Activated T-cell treated with anti-CD3 and anti-CD28 coated beads, Interleukin-2, amount 50 U/mL, for 1 hour (primary cell): ENCODE data around the gene ARL2BP.
"Not testable (repeated sequence)": the region's sequence is repeated elsewhere in the genome, so short reads cannot be mapped to it uniquely, and the experiment has no call there.

Source experiments
- DNase-seq: peaks from one replicate; pipeline ENCODE4 v3.0.0-alpha.2; 2020

ARL2BP gene

GRCh38 chr16:57244767-57245471, at the start of gene ARL2BP:
TSS of gene ARL2BP (plus strand) at chr16:57245259. CDS start at chr16:57245368, 109 bp downstream.
- peak; percentile 97 for DNase-seq

GRCh38 chr16:57196286-57196685, 48.8 kb upstream of the ARL2BP start:
- DNase-seq, result no peak

- DNase-seq, result no peak
Observed at GRCh38 chr16:57196753-57197152, 48.3 kb upstream of the ARL2BP start.

- DNase-seq, result not testable (repeated sequence)
Observed at GRCh38 chr16:57200321-57200720, 44.7 kb upstream of the ARL2BP start.

- DNase-seq, result not testable (repeated sequence)
Observed at GRCh38 chr16:57200926-57201325, 44.1 kb upstream of the ARL2BP start.

DNA sequence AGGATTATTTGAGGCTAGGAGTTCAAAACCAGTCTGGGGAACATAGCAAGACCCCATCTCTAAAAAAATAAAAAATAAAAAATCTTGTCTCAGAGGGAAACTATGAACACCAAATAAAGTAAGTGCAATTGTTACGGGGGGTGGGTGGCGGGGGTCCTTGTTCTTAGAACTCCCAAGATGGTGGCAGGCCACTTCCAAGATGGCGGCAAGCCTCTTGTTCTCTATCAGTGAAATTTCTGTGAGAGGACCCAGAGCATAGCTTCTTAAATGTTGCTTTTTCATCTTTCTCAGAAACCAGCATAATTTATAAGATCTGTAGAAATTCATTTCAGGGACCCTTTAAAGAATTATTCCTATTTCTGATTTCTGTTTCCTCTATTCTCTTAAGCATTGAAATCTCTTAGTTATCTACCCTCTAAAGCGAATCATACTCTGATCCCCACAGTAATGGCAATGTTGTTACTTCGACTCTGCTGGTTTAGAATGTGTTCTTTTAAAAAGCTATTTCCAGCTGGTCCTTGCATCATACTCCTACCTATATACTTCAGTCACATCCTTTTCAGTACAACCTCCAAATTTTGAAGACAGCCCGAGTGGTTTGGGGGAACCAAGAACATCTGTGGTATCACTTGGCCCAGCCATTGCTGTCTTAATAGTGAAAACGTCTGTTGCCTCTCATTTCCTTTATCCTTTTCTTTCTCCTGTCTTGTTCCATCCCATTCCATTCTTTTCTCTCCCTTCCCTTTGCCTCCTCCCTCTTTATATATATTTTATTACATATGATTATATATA, 42.8 kb upstream of the ARL2BP start:
- DNase-seq, result no peak

- no peak for DNase-seq
Observed at GRCh38 chr16:57203451-57203850, 41.6 kb upstream of the ARL2BP start.

GRCh38 chr16:57204675-57205074, 40.4 kb upstream of the ARL2BP start:
- DNase-seq, result no peak

- DNase-seq, result no peak
Observed at GRCh38 chr16:57208926-57209325, 36.1 kb upstream of the ARL2BP start.

DNA sequence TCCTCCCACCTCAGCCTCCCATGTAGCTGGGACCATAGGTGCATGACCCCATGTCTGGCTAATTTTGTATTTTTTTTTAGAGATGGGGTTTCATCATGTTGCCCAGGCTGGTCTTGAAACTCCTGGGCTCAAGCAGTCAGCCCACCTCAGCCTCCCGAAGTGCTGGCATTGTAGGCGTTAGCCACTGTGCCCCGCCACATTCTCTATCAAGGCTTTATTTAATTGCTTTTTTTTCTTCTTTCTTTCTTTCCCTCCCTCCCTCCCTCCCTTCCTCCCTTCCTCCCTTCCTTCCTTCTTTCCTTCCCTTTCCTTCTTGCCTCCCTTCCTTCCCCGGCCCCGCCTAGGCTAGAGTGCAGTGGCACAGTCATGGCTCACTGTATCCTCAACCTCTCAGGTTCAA, 35.3 kb upstream of the ARL2BP start:
- DNase-seq, result no peak

GRCh38 chr16:57213462-57213861, 31.6 kb upstream of the ARL2BP start:
- no peak for DNase-seq

GRCh38 chr16:57216968-57217367, 28.1 kb upstream of the ARL2BP start:
- DNase-seq, result no peak

DNA sequence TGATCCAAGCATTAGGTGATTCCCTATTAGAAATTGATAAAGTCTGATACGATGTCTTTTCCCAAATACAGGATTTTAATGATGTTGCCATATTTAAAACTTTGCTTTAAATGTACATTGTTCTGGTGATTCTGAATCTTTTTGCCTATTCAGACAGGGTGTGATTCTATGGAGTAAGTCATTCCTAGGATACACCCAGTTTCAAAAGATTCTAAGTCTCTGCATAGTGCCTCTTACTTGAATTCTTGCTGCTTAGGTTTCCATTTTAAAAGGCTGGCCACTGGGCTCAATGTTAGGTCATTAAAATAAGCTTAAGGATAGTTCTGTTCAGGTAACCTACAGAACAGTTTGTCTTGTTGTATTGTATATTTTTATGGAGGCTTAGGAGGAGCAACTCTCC, 22.0 kb upstream of the ARL2BP start:
- DNase-seq, result no peak

- DNase-seq, result no peak
Observed at GRCh38 chr16:57224651-57225335, 20.3 kb upstream of the ARL2BP start.

DNA sequence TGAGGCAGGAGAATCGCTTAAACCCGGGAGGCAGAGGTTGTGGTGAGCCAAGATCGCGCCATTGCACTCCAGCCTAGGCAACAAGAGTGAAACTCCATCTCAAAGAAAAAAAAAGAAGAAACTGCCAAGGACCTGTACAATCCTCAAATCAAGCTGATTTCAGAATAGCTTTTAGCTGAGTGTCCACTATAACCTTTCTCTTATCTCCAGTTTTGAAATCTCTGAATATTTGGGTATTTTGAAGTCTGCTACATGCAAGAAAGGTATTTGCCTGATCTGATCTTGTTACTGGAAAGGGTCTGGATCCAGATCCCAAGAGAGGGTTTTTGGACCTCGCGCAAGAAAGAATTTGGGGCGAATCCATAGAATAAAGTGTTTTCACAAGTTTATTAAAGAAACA, 19.1 kb upstream of the ARL2BP start:
- no peak for DNase-seq

- DNase-seq, result no peak
Observed at GRCh38 chr16:57226701-57227621, 18.1 kb upstream of the ARL2BP start.

GRCh38 chr16:57229079-57229478, 16.0 kb upstream of the ARL2BP start:
- DNase-seq, result no peak

- DNase-seq, result no peak
Observed at GRCh38 chr16:57231821-57232350, 13.2 kb upstream of the ARL2BP start.

DNA sequence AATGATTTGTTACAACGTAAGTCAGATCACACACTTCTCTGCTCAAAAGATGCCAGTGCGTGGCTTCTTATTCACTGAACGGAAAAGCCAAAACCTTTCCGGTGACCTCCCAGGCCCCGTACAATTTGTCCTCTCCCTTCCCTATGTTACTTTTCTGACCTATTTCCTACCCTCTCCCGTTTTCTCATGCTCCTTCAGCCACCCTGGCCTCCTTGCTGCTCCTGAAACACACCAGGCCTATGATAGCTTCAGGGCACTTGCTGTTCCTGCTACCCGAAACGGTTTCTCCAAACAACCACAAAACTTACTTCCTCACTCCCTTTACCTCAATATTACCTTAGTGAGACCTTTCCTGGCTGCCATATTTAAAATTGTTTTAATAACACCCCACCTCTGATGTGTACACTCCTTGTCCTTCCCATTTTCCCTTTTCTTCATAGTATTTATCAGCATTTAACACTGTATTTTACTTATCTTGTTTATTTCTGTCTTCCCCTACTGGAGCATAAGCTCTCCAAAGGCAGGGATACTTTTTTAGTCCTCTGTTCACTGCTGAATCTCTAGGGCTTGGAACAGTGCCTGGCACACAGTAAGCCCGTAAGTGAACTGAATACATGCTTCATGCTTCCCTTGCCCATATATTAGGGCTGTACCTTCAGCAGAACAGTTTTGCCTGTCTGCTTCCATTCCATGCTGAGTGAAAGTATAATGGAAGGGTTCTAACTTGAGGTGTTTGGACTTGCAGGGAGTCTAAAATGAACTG, 10.9 kb upstream of the ARL2BP start:
- DNase-seq, result no peak

- DNase-seq, result no peak
Observed at GRCh38 chr16:57234707-57235092, 10.4 kb upstream of the ARL2BP start.
